Eye (tissue), 1 donor: ENCODE measurements around the gene PCGF5.
A peak's percentile ranks its signal among the peaks of the same experiment; 100 is the strongest.
"Not testable (repeated sequence)": the region's sequence is repeated elsewhere in the genome, so short reads cannot be mapped to it uniquely, and the experiment has no call there.

Source experiments
- DNase-seq: peaks from one replicate; pipeline ENCODE4 v3.0.0-alpha.2; 2015

Gene PCGF5

GRCh38 chr10:91210435-91210834, 10.0 kb upstream of the PCGF5 start:
- no peak for DNase-seq

DNA sequence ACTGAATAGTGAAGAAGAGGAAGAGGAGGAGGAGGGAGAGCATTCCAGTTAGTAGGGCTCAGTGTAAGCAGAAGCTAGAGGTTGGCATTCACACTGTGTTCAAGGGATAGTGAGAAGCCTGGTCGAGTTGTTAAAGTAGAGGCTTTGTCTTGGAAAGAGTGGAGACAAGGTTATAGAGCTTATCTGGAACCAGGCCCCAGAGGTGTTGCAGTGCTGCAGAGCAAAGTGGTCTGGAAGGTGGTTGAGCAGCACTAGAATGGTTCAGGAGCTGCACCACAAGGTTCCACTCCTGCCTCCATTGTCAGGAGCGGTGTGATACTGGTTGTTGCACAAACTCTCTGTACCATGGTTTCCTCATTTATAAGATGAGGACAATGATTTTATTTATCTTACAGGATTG, 8.8 kb upstream of the PCGF5 start:
- DNase-seq: no peak

DNA sequence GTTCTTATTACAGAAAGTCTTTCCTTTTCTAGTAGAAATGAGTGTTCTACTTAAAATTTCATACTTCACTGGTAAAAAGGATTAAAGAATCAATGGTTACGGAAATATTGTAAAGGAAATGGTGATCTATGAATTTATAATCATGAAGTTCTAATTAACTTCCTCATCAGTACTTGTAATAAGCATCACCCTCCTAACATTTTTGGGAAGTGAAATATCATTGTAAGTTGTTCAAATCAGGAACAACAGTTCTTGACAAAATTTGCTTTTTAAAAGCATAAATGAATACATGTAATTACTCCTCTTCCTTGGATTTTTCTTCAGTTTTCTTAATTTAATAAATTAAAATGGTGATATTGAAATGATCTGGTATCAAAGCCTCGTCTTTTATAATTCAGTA, 5.6 kb upstream of the PCGF5 start:
- DNase-seq: no peak

DNA sequence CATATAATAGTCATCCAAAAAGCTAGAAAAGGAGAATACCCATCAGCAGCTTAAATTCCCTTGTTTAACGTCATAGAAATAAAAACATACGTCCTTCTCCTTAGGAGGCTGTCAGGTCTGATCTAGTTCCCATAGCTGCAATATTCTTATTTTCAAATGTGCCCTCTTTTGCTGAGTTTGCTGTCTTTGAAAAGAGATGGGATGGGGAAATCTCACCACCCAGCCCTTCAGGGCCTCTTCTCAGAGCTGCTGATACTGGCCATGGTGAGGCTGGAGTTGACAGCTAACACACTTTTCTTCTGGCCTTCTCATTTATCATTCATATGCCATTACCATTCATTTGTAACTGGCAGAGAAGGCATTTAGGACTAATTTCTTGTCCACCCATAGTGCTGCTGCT, 5.1 kb upstream of the PCGF5 start:
- no peak for DNase-seq

GRCh38 chr10:91219371-91220193, 881 bp upstream of the PCGF5 start:
- DNase-seq: peak; percentile 11

- no peak for DNase-seq
Measured at GRCh38 chr10:91220954-91221675, 652 bp downstream of the PCGF5 start.

- DNase-seq: no peak
Measured at GRCh38 chr10:91226093-91226492, 5.6 kb downstream of the PCGF5 start.

- no peak for DNase-seq
Measured at GRCh38 chr10:91227576-91227975, 7.1 kb downstream of the PCGF5 start.

- DNase-seq: no peak
Measured at GRCh38 chr10:91229683-91230082, 9.2 kb downstream of the PCGF5 start.

- no peak for DNase-seq
Measured at GRCh38 chr10:91238191-91238590, 17.7 kb downstream of the PCGF5 start.

GRCh38 chr10:91239789-91240188, 19.3 kb downstream of the PCGF5 start:
- no peak for DNase-seq

DNA sequence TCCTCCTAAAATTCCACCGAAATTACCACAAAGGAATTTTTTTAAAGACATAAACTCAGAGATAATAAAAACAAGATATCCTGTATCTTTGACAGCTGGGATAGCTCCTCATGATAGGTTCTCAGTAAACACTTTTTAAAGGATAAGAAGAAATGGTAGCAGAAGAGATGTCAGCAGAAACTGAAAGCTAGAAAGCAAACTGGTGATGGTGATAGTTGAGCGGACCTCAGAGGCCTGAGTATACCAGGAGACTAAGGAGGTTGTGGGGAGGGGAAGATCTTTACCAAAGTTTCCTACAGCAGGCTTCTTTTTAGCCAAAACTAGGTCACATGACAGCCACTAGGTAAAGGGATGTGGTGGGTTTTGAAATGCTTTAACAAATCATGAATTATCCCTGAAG, 22.5 kb downstream of the PCGF5 start:
- DNase-seq: no peak

- no peak for DNase-seq
Measured at GRCh38 chr10:91247360-91248111, 27.1 kb downstream of the PCGF5 start.

DNA sequence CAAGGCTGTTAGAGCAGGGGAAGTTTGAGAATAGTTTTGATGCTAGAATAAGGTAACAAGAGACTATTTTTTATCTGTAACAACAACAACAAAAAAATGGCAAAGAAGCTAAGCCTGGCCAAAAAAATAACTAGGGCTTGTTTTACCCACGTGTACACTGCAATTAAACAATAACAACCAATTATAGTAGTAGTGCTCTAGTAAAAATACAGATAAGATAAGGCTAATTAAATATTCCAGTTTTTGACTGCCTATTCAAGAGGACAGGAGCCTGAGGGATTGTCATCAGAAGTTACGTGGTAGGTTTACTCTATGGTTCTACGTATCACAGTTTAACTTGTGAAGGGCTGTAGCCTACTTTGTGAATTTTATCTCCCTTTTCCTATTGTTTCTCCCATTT, 29.2 kb downstream of the PCGF5 start:
- no peak for DNase-seq

GRCh38 chr10:91250341-91250740, 29.9 kb downstream of the PCGF5 start:
- no peak for DNase-seq

GRCh38 chr10:91251430-91252056, 31.1 kb downstream of the PCGF5 start:
- peak; percentile 84 for DNase-seq

- DNase-seq: no peak
Measured at GRCh38 chr10:91253300-91253699, 32.8 kb downstream of the PCGF5 start.

- DNase-seq: no peak
Measured at GRCh38 chr10:91257310-91257709, 36.8 kb downstream of the PCGF5 start.

- DNase-seq: not testable (repeated sequence)
Measured at GRCh38 chr10:91260417-91260816, 40.0 kb downstream of the PCGF5 start.

- no peak for DNase-seq
Measured at GRCh38 chr10:91271886-91272285, 51.4 kb downstream of the PCGF5 start.

DNA sequence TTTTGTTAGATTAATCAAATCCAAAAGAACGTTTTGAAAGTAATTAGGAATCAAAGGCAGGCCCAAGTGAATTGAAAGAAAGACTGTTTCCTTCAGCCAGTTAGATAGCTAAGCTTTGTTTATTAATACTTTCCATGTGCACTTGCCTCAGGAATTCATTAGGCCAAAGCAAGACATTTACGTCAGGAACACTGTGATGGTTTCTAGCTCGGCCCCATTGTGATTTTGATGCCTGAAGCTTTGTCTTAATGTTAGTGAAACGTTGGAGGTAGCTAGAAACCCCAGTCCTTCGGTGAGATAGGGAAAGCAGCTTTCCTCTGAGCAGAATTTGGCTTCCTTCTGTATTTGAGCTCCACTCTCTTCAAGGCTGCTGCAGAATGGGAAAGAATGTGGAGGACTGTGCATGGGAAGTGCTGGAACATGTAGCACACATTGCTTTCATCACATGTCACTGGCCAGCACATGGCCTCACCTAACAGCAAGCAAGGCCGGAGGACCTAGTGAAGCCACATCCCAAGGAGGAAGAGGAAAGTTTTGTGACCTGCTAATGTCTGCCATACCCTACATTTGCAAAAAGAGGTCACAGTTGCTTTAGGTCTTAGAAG, 64.1 kb downstream of the PCGF5 start:
- DNase-seq: peak; percentile 15

DNA sequence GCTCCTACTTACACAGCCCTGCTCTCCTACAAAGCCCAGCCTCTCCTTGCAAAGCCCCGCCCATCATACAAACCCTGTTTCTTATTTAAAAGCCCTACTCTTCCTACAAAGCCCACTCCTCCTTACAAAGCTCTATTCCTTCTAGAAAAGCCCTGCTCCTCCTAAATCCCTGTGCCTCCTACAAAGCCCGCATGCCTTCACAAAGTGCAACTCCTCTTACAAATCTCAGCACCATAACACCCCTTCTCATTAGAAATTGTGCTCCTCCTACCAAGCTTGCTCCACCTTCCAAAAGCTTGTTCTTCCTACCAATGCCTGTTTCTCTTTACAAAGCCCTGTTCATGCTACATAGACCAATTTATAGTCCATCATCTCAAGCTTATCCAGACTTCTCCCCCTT, 66.1 kb downstream of the PCGF5 start:
- DNase-seq: no peak

DNA sequence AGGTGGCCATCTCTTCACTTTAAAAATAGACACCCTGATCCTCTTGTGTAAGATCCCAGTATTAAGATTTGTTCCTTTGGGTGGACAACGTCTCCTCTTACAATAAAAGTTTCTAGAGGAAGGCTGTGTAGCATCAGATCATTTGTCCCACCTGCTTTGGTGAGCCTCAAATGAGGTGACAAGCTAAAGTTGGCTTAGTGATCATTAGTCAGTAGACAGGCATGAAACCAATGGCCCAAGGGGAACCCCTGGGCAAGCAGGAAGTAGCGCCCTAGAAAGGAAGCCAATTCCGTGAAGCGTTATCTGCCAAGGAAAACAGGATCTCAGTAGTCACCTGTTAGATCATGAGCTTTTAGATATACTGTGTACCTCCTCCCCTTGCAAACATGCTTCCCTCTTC, 66.8 kb downstream of the PCGF5 start:
- DNase-seq: no peak
